ENCODE measurements around the gene SFXN5. TPM values are rescaled to one million over a fixed set of nuclear protein-coding genes. Genes with fewer than 3 reads are reported as not detected.

SFXN5 gene
- polyA plus RNA-seq, 1 donor from 2014 or later: 5.8 TPM

DNA sequence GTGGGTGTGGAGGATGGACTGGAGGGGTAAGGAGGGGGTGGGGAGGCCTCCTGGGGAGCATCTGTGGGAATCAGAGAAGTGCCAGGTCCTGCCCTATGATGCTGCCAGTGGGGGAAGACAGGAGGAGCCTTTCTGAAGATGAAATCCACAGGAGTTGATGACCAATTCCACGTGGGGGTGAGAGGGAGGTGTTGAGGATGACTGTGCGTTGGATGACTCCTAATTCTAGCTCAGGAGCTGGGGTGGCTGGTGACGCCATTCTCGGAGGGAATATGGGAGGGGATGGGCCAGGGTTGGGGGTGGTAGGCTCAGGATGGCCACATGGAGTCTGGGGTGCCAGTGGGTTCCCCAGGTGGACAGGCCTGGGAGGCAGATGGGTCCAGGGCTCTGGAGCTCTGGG is 121.9 kb downstream of the SFXN5 start:
- Histone ChIP-seq H2AFZ (ENCODE audit: low read depth, low read length) (no peak overlapping the region), H3K27ac (ENCODE audit: low read length) (no peak overlapping the region), H3K9me3 (ENCODE audit: low read length) (no peaks in the 10 kb centered on the region), H3K9ac (ENCODE audit: low read length) (no peak overlapping the region), H3K79me2 (replicated peaks; ENCODE audit: insufficient read depth, low read length) (no peaks in the 10 kb centered on the region), H3K4me2 (ENCODE audit: low read length) (no peak overlapping the region), H4K20me1 (ENCODE audit: insufficient read depth) (no peaks in the 10 kb centered on the region), H3F3A (ENCODE audit: insufficient read depth, low read length, poor library complexity, severe bottlenecking) (no peaks in the 10 kb centered on the region), H3K27me3 (ENCODE audit: insufficient read depth, low read depth, low read length) (no peaks in the 10 kb centered on the region), H3K4me3 (ENCODE audit: low read length) (no peak overlapping the region), H3K36me3 (ENCODE audit: insufficient read depth, low read length) (no peaks in the 10 kb centered on the region), H3K9me2 (ENCODE audit: insufficient read depth, low read length) (no peaks in the 10 kb centered on the region)
- TF ChIP-seq REST (IDR thresholded peaks at IDR 0.05; ENCODE audit: borderline replicate concordance) (no peak), SMC3 (conservative IDR thresholded peaks at IDR 0.05; ENCODE audit: poor library complexity) (no peak), MXI1 (conservative IDR thresholded peaks at IDR 0.05; ENCODE audit: poor library complexity, severe bottlenecking) (no peak), EP300 (conservative IDR thresholded peaks at IDR 0.05; ENCODE audit: poor library complexity, severe bottlenecking) (no peak), RAD21 (conservative IDR thresholded peaks at IDR 0.05) (no peak), CTCF (IDR thresholded peaks at IDR 0.05; ENCODE audit: poor library complexity, severe bottlenecking) (no peak), POLR2AphosphoS5 (IDR thresholded peaks at IDR 0.05) (no peak), TAF1 (IDR thresholded peaks at IDR 0.05; ENCODE audit: low read depth) (no peak), EZH2 (IDR thresholded peaks at IDR 0.05; ENCODE audit: borderline replicate concordance, insufficient read depth, low read length, poor library complexity, severe bottlenecking) (no peak)

DNA sequence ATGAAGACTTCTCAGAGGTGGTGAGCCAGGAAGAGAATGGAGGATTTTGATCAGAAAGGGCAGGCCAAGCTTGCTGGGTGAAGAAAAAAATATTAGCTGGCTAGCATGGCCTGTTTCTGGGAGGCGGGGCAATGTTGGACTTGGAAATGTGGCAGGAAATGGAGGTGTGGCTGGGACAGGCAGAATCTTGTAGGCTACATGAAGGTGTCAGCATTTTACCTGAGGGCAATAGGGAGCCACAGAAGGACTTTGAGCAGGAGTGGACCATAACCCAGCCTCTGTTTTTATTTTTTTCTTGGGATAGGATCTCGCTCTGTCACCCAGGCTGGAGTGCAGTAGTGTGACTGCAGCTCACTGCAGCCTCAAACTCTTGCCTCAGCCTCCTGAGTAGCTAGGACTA is 122.5 kb downstream of the SFXN5 start:
- Histone ChIP-seq H3K4me2 (ENCODE audit: low read length) (no peak overlapping the region), H3K9me3 (ENCODE audit: low read length) (no peaks in the 10 kb centered on the region), H3K4me3 (ENCODE audit: low read length) (no peak overlapping the region), H3F3A (ENCODE audit: insufficient read depth, low read length, poor library complexity, severe bottlenecking) (no peaks in the 10 kb centered on the region), H3K27ac (ENCODE audit: low read length) (no peak overlapping the region), H4K20me1 (ENCODE audit: insufficient read depth) (no peaks in the 10 kb centered on the region), H3K9me2 (ENCODE audit: insufficient read depth, low read length) (no peaks in the 10 kb centered on the region), H3K9ac (ENCODE audit: low read length) (no peak overlapping the region), H3K27me3 (ENCODE audit: insufficient read depth, low read depth, low read length) (no peaks in the 10 kb centered on the region), H2AFZ (ENCODE audit: low read depth, low read length) (no peak overlapping the region), H3K79me2 (replicated peaks; ENCODE audit: insufficient read depth, low read length) (no peaks in the 10 kb centered on the region), H3K36me3 (ENCODE audit: insufficient read depth, low read length) (no peaks in the 10 kb centered on the region)
- TF ChIP-seq POLR2AphosphoS5 (IDR thresholded peaks at IDR 0.05): no peak
- no peak for TF ChIP-seq REST (IDR thresholded peaks at IDR 0.05; ENCODE audit: borderline replicate concordance)
- TF ChIP-seq TAF1 (IDR thresholded peaks at IDR 0.05; ENCODE audit: low read depth): no peak
- TF ChIP-seq CTCF (IDR thresholded peaks at IDR 0.05; ENCODE audit: poor library complexity, severe bottlenecking): no peak
- TF ChIP-seq EZH2 (IDR thresholded peaks at IDR 0.05; ENCODE audit: borderline replicate concordance, insufficient read depth, low read length, poor library complexity, severe bottlenecking): no peak
- no peak for TF ChIP-seq MXI1 (conservative IDR thresholded peaks at IDR 0.05; ENCODE audit: poor library complexity, severe bottlenecking)
- no peak for TF ChIP-seq RAD21 (conservative IDR thresholded peaks at IDR 0.05)
- TF ChIP-seq EP300 (conservative IDR thresholded peaks at IDR 0.05; ENCODE audit: poor library complexity, severe bottlenecking): no peak
- TF ChIP-seq SMC3 (conservative IDR thresholded peaks at IDR 0.05; ENCODE audit: poor library complexity): no peak

Data from neural cell (in vitro differentiated cells).